Measurements from ENCODE around the gene GUCY1A1.

GRCh38 chr4:155748039-155748438 lies 81.4 kb downstream of the GUCY1A1 start:
- no peak for TF ChIP-seq POLR2AphosphoS5 (IDR thresholded peaks at IDR 0.05)
- TF ChIP-seq, protein P1, sequence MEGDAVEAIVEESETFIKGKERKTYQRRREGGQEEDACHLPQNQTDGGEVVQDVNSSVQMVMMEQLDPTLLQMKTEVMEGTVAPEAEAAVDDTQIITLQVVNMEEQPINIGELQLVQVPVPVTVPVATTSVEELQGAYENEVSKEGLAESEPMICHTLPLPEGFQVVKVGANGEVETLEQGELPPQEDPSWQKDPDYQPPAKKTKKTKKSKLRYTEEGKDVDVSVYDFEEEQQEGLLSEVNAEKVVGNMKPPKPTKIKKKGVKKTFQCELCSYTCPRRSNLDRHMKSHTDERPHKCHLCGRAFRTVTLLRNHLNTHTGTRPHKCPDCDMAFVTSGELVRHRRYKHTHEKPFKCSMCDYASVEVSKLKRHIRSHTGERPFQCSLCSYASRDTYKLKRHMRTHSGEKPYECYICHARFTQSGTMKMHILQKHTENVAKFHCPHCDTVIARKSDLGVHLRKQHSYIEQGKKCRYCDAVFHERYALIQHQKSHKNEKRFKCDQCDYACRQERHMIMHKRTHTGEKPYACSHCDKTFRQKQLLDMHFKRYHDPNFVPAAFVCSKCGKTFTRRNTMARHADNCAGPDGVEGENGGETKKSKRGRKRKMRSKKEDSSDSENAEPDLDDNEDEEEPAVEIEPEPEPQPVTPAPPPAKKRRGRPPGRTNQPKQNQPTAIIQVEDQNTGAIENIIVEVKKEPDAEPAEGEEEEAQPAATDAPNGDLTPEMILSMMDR (IDR thresholded peaks at IDR 0.05) = no peak
- no peak for TF ChIP-seq POLR2A (IDR thresholded peaks at IDR 0.05)
- no peak for TF ChIP-seq EP300 (IDR thresholded peaks at IDR 0.05; ENCODE audit: low read depth)
